K562 (cell line): ENCODE measurements around the gene NEUROD4. TPM values are rescaled to one million over a fixed set of nuclear protein-coding genes. Genes with fewer than 3 reads are reported as not detected.

Experiments used
- ATAC-seq: fragments of 200-7000 bp; cut with Tn5 transposase; 3 replicates; pipeline ENCODE4 v1.9.1; 2020; ENCODE audit warnings: moderate library complexity
- BruUV-seq: library from RNA; stranded (reverse); fragments of 400-500 nt; replicated peaks from 2 replicates; lab custom pipeline; 2021; lab: Mats Ljungman, UMichigan
- CTCF ChIA-PET: fragments of 300-600 bp; formaldehyde crosslinking; extraction: SDS; loops from one replicate; lab custom pipeline; 2021; ENCODE audit warnings: low intra/inter-chr PET ratio; lab: Yijun Ruan, JAX
- POLR2A ChIA-PET: fragments of 300-600, 350-650 bp; sonication (Branson Sonifier 250); formaldehyde crosslinking; extraction: SDS; loops from one replicate; lab custom pipeline; 2021; ENCODE audit warnings: antibody characterized with exemption, inconsistent platforms; lab: Yijun Ruan, JAX
- DNase-seq, 4 experiments: peaks; one replicate each; pipeline versions ENCODE4 v3.0.0 to v3.0.0-alpha.2; 2011 to 2018; ENCODE audit warnings: low spot score in 3 of 4, mixed read lengths in 3 of 4; ENCODE audit errors: extremely low read depth in 1 of 4
- FAIRE-seq: peaks from 2 replicates; lab custom pipeline; 2011; peaks lifted over from hg19 to GRCh38; lab: Jason Lieb, UNC
- H2AFZ ChIP-seq: 2 replicates; pipeline ENCODE4 v1.6.0; 2011; ENCODE audit warnings: low read depth, low read length, control low read depth, inconsistent platforms
- H3K27ac ChIP-seq: fragments of 200-600 bp; 3 replicates; pipeline ENCODE4 v1.8.0; 2011; ENCODE audit warnings: low read depth, mild to moderate bottlenecking, control low read depth, inconsistent platforms, low read length, moderate library complexity, mixed read lengths; ENCODE audit errors: extremely low read depth
- H3K27me3 ChIP-seq, 2 experiments: fragments of 300-600 bp in 1 of 2; 2 replicates in 1 of 2; 3 replicates in 1 of 2; pipeline versions ENCODE4 v1.6.0 to v1.8.0; 2011; ENCODE audit warnings: inconsistent platforms in 2 of 2, low read length in 2 of 2, mild to moderate bottlenecking in 1 of 2, mixed read lengths in 1 of 2, moderate library complexity in 1 of 2; ENCODE audit not compliant: control insufficient read depth in 2 of 2, insufficient read depth in 2 of 2
- H3K36me3 ChIP-seq: fragments of 300-600 bp; 3 replicates; pipeline ENCODE4 v1.8.0; 2011; ENCODE audit warnings: mild to moderate bottlenecking, low read length, inconsistent platforms; ENCODE audit not compliant: control insufficient read depth, insufficient read depth
- H3K4me1 ChIP-seq, 2 experiments: fragments of 200-600 bp in 1 of 2; replicated peaks in 1 of 2; 2 replicates in 1 of 2; 3 replicates in 1 of 2; pipeline versions ENCODE4 v1.5.1 to v1.8.0; 2011; ENCODE audit warnings: inconsistent platforms in 2 of 2, low read length in 2 of 2, mild to moderate bottlenecking in 1 of 2, mixed read lengths in 1 of 2, moderate library complexity in 1 of 2; ENCODE audit not compliant: control insufficient read depth in 2 of 2, insufficient read depth in 2 of 2
- H3K4me2 ChIP-seq: 2 replicates; pipeline ENCODE4 v1.6.1; 2011; ENCODE audit warnings: low read length, control low read depth, inconsistent platforms, mixed read lengths; ENCODE audit not compliant: insufficient read depth
- H3K4me3 ChIP-seq: fragments of 200-600 bp; sonication (generic), shearing (Covaris generic); 2 replicates; pipeline ENCODE4 v1.5.1; 2016; ENCODE audit warnings: control low read depth, inconsistent platforms
- H3K79me2 ChIP-seq: fragments of 200-600 bp; 3 replicates; pipeline ENCODE4 v1.8.0; 2011; ENCODE audit warnings: low read length, inconsistent platforms; ENCODE audit not compliant: control insufficient read depth, insufficient read depth
- H3K9ac ChIP-seq, 2 experiments: 2 replicates each; pipeline versions ENCODE4 v1.6.0 to v1.6.1; 2011; ENCODE audit warnings: low read depth in 2 of 2, low read length in 2 of 2, control low read depth in 1 of 2, inconsistent platforms in 1 of 2, mild to moderate bottlenecking in 1 of 2, mixed read lengths in 1 of 2; ENCODE audit not compliant: insufficient read depth in 1 of 2
- H3K9me1 ChIP-seq: one replicate; pipeline ENCODE4 v1.6.0; 2011; ENCODE audit warnings: inconsistent platforms, mild to moderate bottlenecking, low read length, moderate library complexity; ENCODE audit not compliant: control insufficient read depth, insufficient read depth
- H3K9me3 ChIP-seq: replicated peaks from 2 replicates; pipeline ENCODE4 v1.5.1; 2011; ENCODE audit warnings: low read depth, low read length, inconsistent platforms; ENCODE audit not compliant: control insufficient read depth, insufficient read depth
- H4K20me1 ChIP-seq: replicated peaks from 2 replicates; pipeline ENCODE4 v1.6.1; 2011; ENCODE audit warnings: low read length, inconsistent platforms, mixed read lengths; ENCODE audit not compliant: control insufficient read depth, insufficient read depth
- CBX3 ChIP-seq, 2 experiments: IDR thresholded peaks; 1 replicate in 1 of 2; 2 replicates in 1 of 2; pipeline ENCODE4 v1.6.1; 2012; ENCODE audit warnings: inconsistent platforms in 2 of 2, low read length in 2 of 2, borderline replicate concordance in 1 of 2, control low read depth in 1 of 2
- FIP1L1 ChIP-seq: fragments of 200-400 bp; formaldehyde crosslinking; IDR thresholded peaks from 2 replicates; pipeline ENCODE4 v1.6.1; 2018; ENCODE audit warnings: mild to moderate bottlenecking, low read depth, low read length; ENCODE audit not compliant: poor library complexity, severe bottlenecking
- MCM5 ChIP-seq: fragments of 450-650 bp; IDR thresholded peaks from 2 replicates; pipeline ENCODE4 v1.6.1; 2016; ENCODE audit warnings: low read depth
- RBM22 ChIP-seq: fragments of 200-400 bp; formaldehyde crosslinking; IDR thresholded peaks from 2 replicates; pipeline ENCODE4 v1.6.1; 2018; ENCODE audit warnings: low read length, low read depth; ENCODE audit not compliant: poor library complexity, severe bottlenecking
- RHOXF2B ChIP-seq: fragments of 250-450 bp; sonication (Bioruptor Pico); conservative IDR thresholded peaks from 2 replicates; pipeline ENCODE4 v1.5.1; 2021
- SIN3A ChIP-seq, 2 experiments: fragments of 150-350 bp in 1 of 2; IDR thresholded peaks; 2 replicates each; pipeline ENCODE4 v1.6.1; 2011 to 2016; ENCODE audit warnings: borderline replicate concordance in 2 of 2, low read depth in 2 of 2, low read length in 2 of 2, mild to moderate bottlenecking in 2 of 2, moderate library complexity in 2 of 2; ENCODE audit not compliant: control insufficient read depth in 1 of 2
- SP2 ChIP-seq: IDR thresholded peaks from 2 replicates; pipeline ENCODE4 v1.6.1; 2011; ENCODE audit warnings: mild to moderate bottlenecking, low read depth, low read length, moderate library complexity; ENCODE audit not compliant: poor library complexity, severe bottlenecking; ENCODE audit errors: extremely low read depth
- ZEB2 ChIP-seq: fragments of 450-650 bp; IDR thresholded peaks from 2 replicates; pipeline ENCODE4 v1.6.1; 2016
- ZFX ChIP-seq: sonication (generic); formaldehyde crosslinking; IDR thresholded peaks from 2 replicates; pipeline ENCODE4 v1.8.0; 2022; ENCODE audit warnings: mild to moderate bottlenecking, missing genetic modification reagents, moderate library complexity
- WGBS: fragments of 100-300 bp; shearing (Covaris generic); methylation state at CpG from one replicate; pipeline ENCODE4 v1.1.6; 2016; ENCODE audit warnings: low coverage, mixed read lengths; ENCODE audit not compliant: insufficient coverage; ENCODE audit errors: missing lambda C conversion rate; 5-methylcytosine and 5-hydroxymethylcytosine counted together
- in situ Hi-C: fragments of 300-500 bp; cut with MboI; formaldehyde crosslinking; loops from 4 replicates; pipeline ENCODE4 v1.15.0; 2018; ENCODE audit warnings: inconsistent platforms, mixed read lengths
- intact Hi-C: fragments of 100-400 bp; cut with micrococcal nuclease; formaldehyde crosslinking; loops from 2 replicates; pipeline ENCODE4 v1.14.2; 2022
- polyA plus RNA-seq, 8 experiments: library from polyadenylated mRNA; depleted of rRNA in 4 of 8; stranded (reverse) in 5 of 8; unstranded in 3 of 8; fragments of >200 nt; fragmentation: Nextera tagmentation in 2 of 8; fragmentation: Illumina TruSeq in 1 of 8; extraction: Ambion mirVana in 2 of 8; extraction: Trizol in 1 of 8; gene quantifications; 2 replicates each; pipeline versions ENCODE4 v1.2.1 to v1.2.3, GENCODE V29; 2011 to 2014; ENCODE audit warnings: inconsistent platforms in 1 of 8, missing spikeins in 1 of 8
- total RNA-seq, 7 experiments: library from RNA; depleted of rRNA in 6 of 7; stranded (reverse); fragments of >200 nt in 6 of 7; fragmentation: Illumina TruSeq in 2 of 7; extraction: Trizol in 2 of 7; gene quantifications; 2 replicates each; pipeline versions ENCODE4 v1.2.1 to v1.2.3, GENCODE V29; 2011 to 2021; ENCODE audit warnings: low replicate concordance in 1 of 7
- TF ChIP-seq, protein P1 (sequence below): IDR thresholded peaks from 2 replicates; pipeline ENCODE4 v1.6.1; 2011; ENCODE audit warnings: borderline replicate concordance, low read depth, mild to moderate bottlenecking, moderate library complexity, low read length; ENCODE audit not compliant: insufficient read depth, poor library complexity, severe bottlenecking
- TF ChIP-seq, protein P2 (sequence below): fragments of 200-800 bp; sonication (Bioruptor generic); IDR thresholded peaks from 2 replicates; pipeline ENCODE4 v1.6.1; 2017; ENCODE audit warnings: missing genetic modification characterization, missing compliant biosample characterization

Gene NEUROD4
- total and polyA plus RNA-seq, 9 of the 15 experiments (the other 6 are each of a cell fraction or from before 2014, with no cell fraction given), result not detected

- no peak overlapping the region for H3K4me3 ChIP-seq
- H3K36me3 ChIP-seq, result no peaks in the 10 kb centered on the region
- intact Hi-C loops, result no loop called here
- BruUV-seq, result no TSS peak
- no peak for ATAC-seq
- no peaks in the 10 kb centered on the region for H4K20me1 ChIP-seq
- TF ChIP-seq, protein P1, sequence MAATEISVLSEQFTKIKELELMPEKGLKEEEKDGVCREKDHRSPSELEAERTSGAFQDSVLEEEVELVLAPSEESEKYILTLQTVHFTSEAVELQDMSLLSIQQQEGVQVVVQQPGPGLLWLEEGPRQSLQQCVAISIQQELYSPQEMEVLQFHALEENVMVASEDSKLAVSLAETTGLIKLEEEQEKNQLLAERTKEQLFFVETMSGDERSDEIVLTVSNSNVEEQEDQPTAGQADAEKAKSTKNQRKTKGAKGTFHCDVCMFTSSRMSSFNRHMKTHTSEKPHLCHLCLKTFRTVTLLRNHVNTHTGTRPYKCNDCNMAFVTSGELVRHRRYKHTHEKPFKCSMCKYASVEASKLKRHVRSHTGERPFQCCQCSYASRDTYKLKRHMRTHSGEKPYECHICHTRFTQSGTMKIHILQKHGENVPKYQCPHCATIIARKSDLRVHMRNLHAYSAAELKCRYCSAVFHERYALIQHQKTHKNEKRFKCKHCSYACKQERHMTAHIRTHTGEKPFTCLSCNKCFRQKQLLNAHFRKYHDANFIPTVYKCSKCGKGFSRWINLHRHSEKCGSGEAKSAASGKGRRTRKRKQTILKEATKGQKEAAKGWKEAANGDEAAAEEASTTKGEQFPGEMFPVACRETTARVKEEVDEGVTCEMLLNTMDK, result no peak
- TF ChIP-seq, protein P2, sequence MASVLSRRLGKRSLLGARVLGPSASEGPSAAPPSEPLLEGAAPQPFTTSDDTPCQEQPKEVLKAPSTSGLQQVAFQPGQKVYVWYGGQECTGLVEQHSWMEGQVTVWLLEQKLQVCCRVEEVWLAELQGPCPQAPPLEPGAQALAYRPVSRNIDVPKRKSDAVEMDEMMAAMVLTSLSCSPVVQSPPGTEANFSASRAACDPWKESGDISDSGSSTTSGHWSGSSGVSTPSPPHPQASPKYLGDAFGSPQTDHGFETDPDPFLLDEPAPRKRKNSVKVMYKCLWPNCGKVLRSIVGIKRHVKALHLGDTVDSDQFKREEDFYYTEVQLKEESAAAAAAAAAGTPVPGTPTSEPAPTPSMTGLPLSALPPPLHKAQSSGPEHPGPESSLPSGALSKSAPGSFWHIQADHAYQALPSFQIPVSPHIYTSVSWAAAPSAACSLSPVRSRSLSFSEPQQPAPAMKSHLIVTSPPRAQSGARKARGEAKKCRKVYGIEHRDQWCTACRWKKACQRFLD (CRISPR knock-in tag), result no peak
- no peak for TF ChIP-seq ZFX
- no peak for TF ChIP-seq CBX3 (IDR thresholded peaks at IDR 0.05; ENCODE audit: borderline replicate concordance in 1 of 2, low read length in 2 of 2)
- no peak for TF ChIP-seq MCM5
- TF ChIP-seq RHOXF2B (CRISPR knock-in tag), result no peak
- TF ChIP-seq ZEB2, result no peak
- TF ChIP-seq RBM22, result no peak
- TF ChIP-seq SP2, result no peak
- no peak for TF ChIP-seq FIP1L1
- no peak for TF ChIP-seq SIN3A (IDR thresholded peaks at IDR 0.05; ENCODE audit: borderline replicate concordance in 2 of 2, control insufficient read depth in 1 of 2, low read depth in 2 of 2, low read length in 2 of 2)
- TF ChIP-seq, all 486 proteins: peak for 0
- in situ Hi-C loops, result loop anchor here (5.0 to 10.0 kb wide), 2 partner anchors 72 to 155 kb away; no protein-coding TSS in a partner anchor
- no peaks in the 10 kb centered on the region for H3K79me2 ChIP-seq
- no peak overlapping the region for H3K9ac ChIP-seq
- 0% methylated on average over 1 of the region's 1 CpG for WGBS
- H3K9me1 ChIP-seq, result no peaks in the 10 kb centered on the region
- H3K27me3 ChIP-seq, result no peaks in the 10 kb centered on the region
- FAIRE-seq (no peak), DNase-seq (no peak)
- H3K4me1 ChIP-seq, result peaks cover 5 to 39% of the 10 kb centered on the region in 2 experiments
- H2AFZ ChIP-seq, result 0 out of 2 replicates have a peak overlapping the region, but pooled peaks have one; percentile 6
- H3K9me3 ChIP-seq, result no peaks in the 10 kb centered on the region
- POLR2A ChIA-PET, result no interaction called here
- H3K27ac ChIP-seq, result no peak overlapping the region
- H3K4me2 ChIP-seq, result no peak overlapping the region
- CTCF ChIA-PET, result no interaction called here
Observed at GRCh38 chr12:54989829-54990228, 29.9 kb upstream of the NEUROD4 start.
